Vagina (tissue), 2 donors: ENCODE measurements around the gene B9D1.

Experiments
- POLR2A ChIP-seq, 2 donors: fragments of 450-650 bp; IDR thresholded peaks; one replicate each; pipeline ENCODE4 v1.6.1; 2017; ENCODE audit warnings: antibody characterized with exemption in 2 of 2, mild to moderate bottlenecking in 2 of 2, moderate library complexity in 2 of 2
- TF ChIP-seq, protein P1 (sequence below), 3 experiments: fragments of 450-650 bp in 2 of 3; fragments of 200-600 bp in 1 of 3; sonication (generic) in 1 of 3; IDR thresholded peaks; one replicate each; pipeline ENCODE4 v1.5.1; 2017 to 2019; ENCODE audit warnings: antibody characterized with exemption in 3 of 3, mild to moderate bottlenecking in 2 of 3, moderate library complexity in 2 of 3

DNA sequence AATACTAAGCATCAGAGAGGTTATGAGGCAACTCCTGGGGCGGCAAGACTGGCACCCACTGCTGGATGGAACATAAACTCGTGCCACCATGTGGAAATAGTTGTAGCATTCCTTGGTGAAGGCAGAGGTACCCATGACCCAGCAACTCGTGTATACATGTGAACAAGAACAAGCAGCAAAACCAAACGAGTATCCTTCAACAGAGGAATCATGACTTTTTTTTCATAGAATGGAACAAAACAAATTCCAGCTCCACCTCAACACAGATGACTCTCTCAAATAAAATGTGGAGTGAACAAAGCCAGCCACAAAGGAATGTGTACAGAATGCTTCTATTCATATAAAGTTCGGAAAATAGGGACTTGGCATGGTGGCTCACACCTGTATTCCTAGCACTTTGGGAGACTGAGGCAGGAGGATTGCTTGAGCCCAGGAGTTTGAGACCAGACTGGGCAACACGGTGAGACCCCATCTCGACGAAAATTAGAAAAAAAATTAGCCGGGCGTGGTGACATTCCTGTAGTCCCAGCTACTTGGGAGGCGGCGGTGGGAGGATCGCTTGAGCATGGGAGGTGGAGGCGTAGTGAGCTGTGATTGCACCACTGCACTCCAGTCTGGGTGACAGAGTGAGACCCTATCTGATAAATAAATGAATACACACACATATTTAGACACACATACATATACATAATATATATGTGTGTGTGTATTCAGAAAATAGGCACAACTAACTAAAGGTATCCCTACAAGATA, 35.3 kb downstream of the B9D1 start:
- TF ChIP-seq, protein P1, sequence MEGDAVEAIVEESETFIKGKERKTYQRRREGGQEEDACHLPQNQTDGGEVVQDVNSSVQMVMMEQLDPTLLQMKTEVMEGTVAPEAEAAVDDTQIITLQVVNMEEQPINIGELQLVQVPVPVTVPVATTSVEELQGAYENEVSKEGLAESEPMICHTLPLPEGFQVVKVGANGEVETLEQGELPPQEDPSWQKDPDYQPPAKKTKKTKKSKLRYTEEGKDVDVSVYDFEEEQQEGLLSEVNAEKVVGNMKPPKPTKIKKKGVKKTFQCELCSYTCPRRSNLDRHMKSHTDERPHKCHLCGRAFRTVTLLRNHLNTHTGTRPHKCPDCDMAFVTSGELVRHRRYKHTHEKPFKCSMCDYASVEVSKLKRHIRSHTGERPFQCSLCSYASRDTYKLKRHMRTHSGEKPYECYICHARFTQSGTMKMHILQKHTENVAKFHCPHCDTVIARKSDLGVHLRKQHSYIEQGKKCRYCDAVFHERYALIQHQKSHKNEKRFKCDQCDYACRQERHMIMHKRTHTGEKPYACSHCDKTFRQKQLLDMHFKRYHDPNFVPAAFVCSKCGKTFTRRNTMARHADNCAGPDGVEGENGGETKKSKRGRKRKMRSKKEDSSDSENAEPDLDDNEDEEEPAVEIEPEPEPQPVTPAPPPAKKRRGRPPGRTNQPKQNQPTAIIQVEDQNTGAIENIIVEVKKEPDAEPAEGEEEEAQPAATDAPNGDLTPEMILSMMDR (IDR thresholded peaks at IDR 0.05) = no peak
- TF ChIP-seq POLR2A (IDR thresholded peaks at IDR 0.05) = no peak
